ENCODE measurements around the gene ZMIZ2.
"Not testable (repeated sequence)": the region's sequence is repeated elsewhere in the genome, so short reads cannot be mapped to it uniquely, and the experiment has no call there.

ZMIZ2 gene

DNA sequence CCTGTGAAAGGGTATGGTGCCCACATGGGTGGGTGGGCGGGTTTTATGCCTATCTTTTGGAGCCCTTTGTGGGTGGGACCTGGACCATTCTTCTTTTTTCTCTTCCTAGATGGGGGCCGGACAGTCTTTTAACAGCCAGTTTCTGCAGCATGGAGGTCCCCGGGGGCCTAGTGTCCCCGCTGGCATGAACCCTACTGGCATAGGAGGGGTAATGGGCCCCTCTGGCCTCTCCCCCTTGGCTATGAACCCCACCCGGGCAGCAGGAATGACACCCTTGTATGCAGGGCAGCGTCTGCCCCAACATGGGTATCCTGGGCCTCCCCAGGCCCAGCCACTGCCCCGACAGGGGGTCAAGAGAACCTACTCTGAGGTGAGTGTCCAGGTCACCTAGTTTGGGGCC, 9.1 kb downstream of the ZMIZ2 start:
- no peak for DNase-seq (ENCODE audit: low read depth)

DNA sequence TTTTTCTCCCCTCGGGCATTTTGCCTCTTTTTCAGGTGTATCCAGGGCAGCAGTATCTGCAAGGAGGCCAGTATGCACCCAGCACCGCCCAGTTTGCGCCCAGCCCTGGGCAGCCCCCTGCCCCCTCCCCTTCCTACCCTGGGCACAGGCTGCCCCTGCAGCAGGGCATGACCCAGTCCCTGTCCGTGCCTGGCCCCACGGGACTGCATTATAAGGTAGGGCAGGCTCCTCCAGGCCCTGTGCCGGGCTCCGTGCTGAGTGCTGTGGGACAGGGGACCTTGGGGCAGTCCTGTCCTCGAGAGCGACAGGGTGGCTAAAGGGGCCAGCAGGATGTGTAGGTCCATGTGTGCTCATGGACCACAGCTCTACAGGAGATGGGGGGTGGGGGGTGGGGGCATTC, 10.6 kb downstream of the ZMIZ2 start:
- DNase-seq (ENCODE audit: low read depth), result no peak

DNA sequence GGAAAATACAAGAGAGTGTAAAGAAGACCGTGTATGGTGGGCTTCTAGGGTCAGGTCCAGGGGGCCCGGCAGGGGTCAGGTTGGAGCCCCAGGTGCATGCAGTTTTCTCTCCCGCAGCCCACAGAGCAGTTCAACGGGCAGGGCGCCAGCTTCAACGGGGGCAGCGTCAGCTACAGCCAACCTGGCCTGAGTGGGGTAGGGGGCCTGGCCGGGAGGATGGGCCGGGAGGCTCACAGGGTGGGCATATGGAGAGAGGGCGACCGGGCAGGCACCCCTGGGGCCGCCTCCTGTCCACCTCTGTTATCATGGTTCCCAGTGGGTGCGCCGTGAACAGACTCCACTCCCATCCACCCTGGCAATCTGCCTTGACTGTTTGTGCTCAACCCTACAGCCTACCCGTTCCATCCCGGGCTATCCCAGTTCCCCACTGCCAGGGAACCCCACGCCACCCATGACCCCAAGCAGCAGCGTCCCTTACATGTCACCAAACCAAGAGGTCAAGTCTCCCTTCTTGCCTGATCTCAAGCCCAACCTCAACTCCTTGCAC, 11.5 kb downstream of the ZMIZ2 start:
- DNase-seq (ENCODE audit: low read depth), result no peak

DNA sequence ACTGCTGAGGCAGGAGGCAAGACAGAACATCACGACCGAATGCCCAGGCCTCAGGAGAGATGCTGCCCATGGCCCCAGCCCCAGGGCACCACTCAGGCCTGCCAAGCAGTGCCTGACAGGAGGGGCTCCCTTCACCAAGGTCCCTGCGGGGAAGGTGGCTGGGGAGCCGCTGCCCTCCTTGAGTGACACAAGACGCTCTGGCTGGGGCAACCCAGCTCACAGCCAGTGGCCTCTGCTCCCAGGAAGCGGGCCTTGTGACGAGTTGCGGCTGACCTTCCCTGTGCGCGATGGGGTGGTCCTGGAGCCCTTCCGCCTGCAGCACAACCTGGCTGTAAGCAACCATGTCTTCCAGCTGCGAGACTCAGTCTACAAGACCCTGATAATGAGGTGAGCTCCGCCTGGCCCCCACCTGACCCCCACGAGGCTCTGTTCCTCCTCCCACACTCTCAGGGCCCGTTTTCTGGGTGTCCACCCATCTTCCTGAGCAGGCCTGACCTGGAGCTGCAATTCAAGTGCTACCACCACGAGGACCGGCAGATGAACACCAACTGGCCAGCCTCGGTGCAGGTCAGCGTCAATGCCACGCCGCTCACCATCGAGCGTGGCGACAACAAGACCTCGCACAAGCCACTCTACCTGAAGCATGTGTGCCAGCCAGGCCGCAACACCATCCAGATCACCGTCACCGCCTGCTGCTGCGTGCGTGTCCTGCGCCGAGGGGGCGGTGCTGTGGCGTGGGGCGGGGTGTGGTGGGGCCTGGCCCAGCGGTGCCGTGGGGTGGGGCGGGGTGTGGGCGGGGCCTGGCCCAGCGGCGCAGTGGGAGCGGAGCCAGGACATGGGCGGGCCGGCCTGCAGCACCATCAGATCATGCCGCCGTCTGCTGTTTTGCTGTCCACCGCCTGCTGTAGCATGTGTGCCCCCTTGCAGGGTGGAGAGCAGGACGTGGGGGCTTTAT, 12.8 kb downstream of the ZMIZ2 start:
- no peak for DNase-seq (ENCODE audit: low read depth)

DNA sequence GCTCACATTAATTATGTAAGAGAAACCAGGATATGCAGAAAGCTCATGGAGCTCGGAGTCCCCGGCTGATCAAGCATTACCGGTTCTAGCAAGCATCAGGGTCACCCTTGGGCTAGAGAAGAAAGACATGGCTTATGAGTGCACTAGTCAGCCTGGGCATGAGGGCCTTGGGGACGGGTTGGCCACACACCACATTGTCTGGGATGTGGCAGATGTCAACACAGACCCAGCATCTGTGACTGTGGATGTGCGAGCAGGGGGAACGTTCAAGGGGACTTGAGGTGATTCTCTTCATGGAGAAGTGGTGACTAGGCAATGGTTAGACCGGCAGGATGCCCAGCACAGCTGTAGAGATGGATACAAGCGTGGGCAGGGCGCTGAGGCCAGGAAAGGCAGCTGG, 13.7 kb downstream of the ZMIZ2 start:
- DNase-seq (ENCODE audit: low read depth), result no peak

DNA sequence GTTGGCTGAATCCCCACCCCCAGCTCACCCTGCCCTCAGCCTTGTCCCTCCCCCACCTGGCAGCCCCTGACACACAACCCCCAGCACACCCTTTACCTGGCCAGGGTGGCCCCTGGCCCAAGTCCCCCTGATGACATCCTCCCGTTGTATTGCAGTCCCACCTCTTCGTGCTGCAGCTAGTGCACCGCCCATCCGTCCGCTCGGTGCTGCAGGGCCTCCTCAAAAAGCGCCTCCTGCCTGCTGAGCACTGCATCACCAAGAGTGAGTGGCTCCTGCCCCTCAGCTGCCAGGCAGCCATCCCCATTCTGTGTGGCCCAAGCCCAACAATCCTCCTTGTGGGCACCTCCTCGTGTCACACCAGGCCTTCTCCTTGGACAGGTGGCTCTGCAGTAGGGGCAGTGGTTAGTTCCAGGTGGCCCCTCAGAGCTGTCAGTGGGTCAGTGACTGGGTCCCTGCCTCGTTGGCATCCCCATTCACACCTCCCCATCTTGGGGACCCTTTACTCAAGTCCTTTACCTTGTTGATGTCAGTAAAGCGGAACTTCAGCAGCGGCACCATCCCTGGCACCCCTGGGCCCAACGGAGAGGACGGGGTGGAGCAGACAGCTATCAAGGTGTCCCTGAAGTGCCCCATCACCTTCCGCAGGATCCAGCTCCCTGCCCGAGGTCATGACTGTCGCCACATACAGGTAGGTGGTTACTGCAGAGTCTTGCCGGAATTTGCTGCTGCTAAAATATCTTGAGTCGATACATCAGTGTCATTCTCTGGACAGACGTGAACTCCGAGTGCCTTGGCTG, 14.3 kb downstream of the ZMIZ2 start:
- no peak for DNase-seq (ENCODE audit: low read depth)

DNA sequence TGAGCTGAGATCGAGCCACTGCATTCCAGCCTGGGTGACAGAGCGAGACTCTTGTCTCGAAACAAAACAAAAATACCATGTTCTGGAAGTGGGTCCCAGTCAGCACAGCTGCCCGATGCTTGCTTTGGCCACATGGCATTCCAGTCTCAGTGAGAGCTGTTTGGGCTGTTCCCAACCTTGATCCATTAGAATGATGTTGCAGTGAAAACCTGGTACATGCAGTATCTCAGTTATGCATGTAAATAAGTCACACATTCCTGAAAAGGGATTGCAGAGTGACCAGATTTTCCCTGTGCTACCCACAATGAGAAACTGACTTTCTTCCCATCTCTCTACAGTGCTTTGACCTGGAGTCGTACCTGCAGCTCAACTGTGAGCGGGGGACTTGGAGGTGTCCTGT, 15.4 kb downstream of the ZMIZ2 start:
- DNase-seq (ENCODE audit: low read depth), result no peak

DNA sequence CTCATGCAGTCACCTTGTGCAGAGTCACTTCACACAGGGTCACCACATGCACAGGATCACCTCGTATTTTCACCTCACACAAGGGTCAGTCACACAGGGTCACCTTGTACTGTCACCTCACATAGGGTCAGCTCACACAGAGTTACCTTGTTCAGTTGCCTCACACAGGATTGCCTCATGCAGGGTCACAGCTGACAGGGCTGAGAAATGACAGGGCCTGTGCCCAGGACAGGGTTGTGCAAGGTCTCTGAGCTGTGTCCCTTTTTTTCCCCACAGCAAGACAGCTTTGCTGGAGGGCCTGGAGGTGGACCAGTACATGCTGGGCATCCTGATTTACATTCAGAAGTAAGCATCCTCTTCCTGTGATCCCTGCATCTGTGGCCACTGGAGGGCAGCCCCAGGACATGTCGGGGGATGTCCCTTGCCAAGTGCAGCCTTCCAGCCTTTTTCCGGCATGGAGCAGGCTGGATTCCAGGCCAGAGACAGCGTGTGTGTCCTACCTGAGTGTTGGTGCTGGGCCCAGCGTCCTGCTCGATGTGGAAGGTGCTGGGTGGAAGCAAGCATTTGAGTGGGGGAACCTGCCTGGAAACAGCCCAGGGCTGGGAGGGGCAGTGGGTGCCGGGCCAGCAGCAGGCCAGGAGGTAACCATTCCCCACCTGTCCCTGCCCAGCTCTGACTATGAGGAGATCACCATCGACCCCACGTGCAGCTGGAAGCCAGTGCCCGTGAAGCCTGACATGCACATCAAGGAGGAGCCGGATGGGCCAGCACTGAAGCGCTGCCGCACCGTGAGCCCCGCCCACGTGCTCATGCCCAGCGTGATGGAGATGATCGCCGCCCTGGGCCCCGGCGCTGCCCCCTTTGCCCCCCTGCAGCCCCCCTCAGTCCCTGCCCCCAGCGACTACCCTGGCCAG, 16.3 kb downstream of the ZMIZ2 start:
- no peak for DNase-seq (ENCODE audit: low read depth)

DNA sequence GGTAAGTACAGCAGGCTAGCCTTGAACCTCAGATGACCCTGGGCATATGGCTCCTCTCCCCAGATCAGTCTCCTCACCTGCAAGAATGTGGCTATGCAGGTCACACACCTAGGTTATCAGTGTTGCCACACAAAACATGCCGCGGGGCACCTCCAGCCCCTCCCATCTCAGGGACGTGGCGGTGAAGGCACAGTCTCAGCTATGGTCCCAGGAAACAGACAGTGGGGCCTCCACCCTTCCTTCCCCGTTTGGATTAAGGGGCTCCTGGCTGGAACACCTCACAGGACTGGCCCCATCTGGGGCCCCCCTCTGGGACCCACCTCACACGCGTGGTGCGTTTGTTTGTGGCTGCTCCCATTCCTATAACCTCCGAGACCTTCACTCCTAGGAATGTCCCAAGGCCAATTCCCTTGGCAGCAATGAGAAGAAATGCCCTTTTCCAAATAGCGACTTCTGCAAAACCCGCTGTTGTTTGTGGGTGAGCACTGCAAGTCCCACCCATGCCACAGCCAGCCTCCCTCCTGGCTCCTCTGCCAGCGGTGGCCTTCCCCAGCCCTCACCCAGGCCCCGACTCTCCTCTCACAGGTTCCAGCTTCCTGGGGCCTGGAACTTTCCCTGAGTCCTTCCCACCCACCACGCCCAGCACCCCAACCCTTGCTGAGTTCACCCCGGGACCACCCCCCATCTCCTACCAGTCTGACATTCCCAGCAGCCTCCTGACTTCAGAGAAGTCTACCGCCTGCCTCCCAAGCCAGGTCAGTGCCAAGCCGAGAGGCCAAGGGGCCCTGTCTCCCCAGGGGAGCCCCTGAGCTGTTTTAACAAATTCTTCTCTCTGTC, 17.1 kb downstream of the ZMIZ2 start:
- DNase-seq (ENCODE audit: low read depth), result no peak

DNA sequence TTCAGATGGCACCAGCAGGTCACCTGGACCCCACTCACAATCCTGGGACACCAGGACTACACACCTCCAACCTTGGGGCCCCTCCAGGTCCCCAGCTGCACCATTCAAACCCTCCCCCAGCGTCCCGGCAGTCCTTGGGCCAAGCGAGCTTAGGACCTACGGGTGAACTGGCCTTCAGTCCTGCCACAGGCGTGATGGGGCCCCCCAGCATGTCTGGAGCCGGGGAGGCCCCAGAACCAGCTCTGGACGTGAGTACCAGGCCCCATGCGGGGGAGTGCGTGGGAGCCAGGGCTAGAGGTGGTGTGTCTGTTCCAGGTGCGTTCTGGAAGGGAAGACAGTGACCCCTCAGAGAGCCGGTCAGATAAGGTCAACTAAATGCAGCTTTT, 17.8 kb downstream of the ZMIZ2 start:
- DNase-seq (ENCODE audit: low read depth), result no peak

DNA sequence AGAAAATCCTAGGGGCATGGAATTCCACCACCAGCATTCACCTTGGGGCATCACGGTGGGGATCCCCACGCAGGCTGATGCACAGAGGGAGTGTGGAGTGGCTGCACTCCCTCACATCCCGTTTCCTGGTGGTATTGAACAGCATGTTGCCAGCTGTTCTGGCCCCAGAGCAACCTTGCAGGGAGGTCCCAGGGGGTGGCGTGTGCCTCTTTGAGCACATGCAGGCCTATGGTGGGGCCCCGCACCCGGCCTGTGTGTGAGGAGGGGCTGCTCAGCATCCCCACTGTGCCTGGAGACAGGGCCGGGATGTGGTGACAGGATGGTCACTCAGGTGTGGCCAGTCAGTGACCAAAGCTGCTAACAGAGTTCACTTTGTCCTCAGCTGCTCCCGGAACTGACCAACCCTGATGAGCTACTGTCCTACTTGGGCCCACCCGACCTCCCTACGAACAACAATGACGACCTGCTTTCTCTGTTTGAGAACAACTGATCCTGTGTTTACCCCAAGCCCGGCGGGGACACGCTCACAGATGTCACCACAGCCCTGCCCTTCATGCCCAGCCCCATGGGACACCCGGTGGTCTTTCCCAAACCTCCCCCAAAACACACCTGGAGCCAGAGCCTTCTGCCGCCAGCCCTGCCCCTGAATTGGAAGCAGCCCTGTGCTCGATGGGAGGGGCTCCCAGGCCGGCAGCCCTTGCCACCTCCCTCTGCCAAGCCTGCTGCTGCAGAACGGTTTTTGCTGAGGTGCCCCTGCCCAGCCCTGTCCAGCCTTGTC, 18.7 kb downstream of the ZMIZ2 start:
- no peak for DNase-seq (ENCODE audit: low read depth)

DNA sequence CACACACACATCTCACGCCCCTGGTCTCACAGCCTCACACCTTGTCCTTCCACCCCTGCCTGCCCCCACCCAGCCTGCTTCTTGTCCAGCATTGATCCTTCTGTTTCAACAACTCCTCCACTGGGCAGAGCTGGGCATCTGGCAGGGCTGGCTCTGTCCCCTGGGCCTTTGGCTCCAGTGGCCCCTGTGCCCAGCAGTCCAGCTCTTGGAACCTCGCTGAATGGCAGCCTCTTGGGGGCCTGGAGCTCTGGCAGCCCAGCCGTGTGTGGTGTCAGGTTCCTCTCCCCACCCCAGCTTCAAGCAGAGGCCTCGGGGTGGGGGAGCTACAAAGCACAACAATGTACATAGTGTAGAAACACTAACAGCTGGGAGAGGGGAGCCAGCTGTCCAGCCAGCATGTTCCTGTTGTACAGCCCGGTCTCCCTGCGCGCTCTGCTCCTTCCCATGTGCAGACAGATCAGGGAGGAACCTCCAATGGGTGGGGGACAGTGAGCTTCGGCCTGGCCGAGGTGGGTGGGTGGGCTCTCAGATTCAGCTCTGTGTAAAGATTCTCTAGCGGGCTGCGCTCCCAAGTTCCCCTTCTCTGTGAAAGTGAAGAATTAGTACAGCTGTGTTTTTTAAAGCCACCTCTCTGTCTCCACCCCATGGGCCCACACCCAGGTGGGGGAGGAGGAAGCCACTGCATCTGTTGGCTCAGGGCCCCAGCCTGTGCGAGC, 19.4 kb downstream of the ZMIZ2 start:
- DNase-seq (ENCODE audit: low read depth), result no peak

DNA sequence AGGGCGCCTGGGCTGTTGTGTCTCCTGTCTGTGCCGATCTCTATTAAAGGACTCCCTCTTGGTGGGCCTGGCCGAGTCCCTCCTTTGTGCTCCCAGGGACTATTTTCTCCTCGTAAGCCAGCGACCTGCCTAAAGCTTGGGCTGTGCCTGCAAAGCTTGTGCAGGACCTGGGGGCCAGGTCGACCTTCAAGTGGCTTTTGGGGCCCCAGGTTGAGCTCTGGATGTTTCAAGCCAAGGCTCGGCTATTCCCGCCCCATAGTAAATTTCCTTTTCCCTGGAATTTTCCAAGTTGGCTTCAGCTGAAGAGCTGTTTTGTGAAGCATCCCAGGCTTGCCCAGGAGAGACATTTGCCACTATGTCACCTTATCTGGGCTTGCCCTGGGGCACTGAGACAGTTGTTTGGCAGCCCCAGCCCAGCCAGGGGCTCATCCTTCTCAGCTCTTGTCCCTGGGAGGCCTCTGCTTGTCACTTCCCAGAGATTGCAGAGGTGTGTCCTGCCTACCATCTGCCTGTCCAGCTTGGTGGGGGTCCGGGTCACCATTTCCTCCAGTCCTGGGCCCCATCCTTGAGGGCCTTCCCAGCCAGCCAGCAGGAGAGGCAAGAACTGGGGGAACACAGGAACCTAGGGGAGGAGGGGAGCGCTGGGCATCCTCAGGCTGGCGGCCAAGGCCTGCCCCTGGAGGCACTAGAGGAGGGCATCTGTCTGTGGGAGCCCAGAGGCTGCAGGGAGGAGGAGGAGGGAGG, 20.2 kb downstream of the ZMIZ2 start:
- no peak for DNase-seq (ENCODE audit: low read depth)

DNA sequence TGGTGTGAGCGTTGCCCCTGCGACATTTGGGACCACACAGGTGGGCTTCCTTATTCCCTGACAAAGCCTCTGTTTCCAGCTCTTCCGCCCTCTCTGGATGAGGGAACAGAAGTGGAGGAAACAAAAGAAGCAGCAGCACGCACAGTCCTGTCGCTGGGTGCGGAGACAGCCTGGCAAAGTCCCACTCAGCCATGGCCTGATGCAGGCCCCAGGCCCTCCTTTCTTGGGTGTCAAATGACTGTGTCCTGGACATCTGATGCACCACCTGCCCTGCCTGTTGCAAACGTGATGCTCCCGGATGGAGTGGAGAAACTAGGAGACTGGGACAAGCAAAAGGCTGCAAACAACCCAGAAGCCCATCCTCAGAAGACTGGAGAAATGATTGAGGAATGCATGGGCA, 20.7 kb downstream of the ZMIZ2 start:
- no peak for DNase-seq (ENCODE audit: low read depth)

DNA sequence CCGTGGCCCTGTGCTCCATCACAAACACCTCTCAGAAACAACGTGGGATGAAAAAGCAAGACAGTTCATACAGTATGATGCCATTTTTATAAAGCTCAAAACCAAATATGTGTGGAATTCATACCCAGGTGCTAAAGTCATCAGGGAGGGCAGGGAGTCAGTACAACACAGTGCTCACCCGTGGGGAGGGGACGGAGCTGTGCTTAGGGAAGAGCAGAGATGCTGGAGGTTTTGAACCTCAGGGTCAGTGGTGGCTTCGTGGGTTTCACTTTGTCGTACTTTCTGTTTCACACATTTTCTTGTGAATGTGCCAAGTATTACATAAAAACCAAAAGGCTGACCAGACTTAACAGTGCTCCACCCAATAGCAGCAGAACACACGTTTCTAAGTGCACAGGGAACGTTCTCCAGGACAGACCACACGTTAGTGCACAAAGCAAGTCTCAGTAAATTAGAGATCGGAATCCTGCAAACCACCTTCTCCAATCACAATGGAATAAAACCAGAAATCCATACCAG, 21.2 kb downstream of the ZMIZ2 start:
- DNase-seq (ENCODE audit: low read depth), result no peak

DNA sequence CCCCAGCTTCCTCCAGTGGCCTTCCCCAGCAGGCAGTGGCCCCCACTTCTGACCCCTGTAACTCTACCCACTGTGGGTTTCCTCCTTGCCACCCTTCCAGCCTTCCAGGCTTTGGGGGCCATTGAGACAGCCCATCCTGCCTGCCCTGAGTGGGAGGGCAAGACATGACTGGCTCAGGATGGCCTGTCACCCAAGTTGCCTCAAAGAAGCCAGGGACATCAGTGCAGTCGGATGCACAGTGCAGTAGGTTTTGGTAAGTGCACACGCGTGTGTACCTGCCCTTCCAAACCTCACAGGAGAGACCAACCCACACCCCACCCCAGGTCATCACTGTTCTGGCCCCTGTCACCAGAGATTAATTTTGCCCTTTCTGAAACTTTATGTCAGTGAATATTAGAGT, 22.7 kb downstream of the ZMIZ2 start:
- DNase-seq (ENCODE audit: low read depth), result no peak

DNA sequence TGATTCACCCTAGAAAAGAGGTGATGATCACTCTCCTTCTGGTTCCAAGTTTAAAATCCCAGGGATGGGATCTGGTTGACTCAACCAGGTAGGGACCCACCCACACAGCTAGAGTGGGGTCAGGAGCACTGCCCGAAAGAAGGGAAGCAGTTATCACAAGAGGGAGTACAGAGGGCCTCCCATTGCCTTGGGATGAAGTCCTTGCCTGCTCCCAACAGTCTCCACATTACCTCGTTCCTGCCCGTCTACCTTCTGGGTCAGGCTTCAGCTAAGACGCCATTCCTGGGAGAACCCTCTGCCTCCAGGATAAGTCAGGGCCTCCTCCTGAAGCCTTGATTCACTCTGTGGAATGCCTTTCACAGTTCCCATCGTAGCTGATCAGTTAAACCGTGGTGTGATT, 23.8 kb downstream of the ZMIZ2 start:
- DNase-seq (ENCODE audit: low read depth), result no peak

DNA sequence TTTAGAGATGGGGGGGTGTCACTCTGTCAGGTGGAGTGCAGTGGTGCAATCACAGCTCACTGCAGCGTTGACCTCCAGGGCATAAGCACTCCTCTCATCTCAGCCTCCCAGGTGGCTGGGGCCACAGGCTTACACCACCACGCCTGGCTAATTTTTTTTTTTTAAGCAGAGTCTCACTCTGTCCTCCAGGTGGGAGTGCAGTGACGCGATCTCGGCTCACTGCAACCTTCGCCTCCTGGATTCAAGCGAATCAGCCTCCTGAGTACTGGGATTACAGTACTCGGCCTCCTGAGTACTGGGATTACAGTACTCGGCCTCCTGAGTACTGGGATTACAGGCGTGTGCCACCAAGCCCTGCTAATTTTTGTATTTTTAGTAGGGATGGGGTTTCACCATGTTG, 24.2 kb downstream of the ZMIZ2 start:
- DNase-seq (ENCODE audit: low read depth), result no peak

DNA sequence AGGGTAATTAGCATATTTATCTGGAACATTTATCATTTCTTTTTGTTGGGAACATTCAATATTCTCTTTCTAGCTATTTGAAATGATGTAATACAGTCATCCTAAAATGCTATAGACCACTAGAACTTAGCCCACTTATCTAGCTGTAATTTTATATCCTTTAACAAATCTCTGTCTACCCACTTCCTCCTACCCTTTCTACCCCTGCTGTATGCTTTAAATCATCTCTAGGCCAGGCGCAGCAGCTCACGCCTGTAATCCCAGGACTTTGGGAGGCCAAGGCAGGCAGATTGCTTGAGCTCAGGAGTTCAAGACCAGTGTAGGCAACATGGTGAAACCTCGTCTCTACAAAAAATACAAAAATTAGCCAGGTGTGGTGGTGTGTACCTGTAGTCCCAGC, 25.8 kb downstream of the ZMIZ2 start:
- not testable (repeated sequence) for DNase-seq (ENCODE audit: low read depth)

Data from activated gamma-delta T cell treated with anti-CD3 and anti-CD28 coated beads, Interleukin-2, amount 50 U/mL, for 16 hours (primary cell).